SK-N-MC (cell line): Measurements from ENCODE around the gene CD38.

Experiments
- EZH2 ChIP-seq: fragments of 200-600 bp; sonication (generic); IDR thresholded peaks from one replicate; pipeline ENCODE4 v1.6.1; 2017; ENCODE audit warnings: antibody characterized with exemption
- POLR2AphosphoS5 ChIP-seq: IDR thresholded peaks from 2 replicates; pipeline ENCODE4 v1.6.1; 2012; ENCODE audit warnings: mild to moderate bottlenecking, low read depth, low read length, borderline replicate concordance

GRCh38 chr4:15901007-15901406 is 122.9 kb downstream of the CD38 start:
- TF ChIP-seq EZH2 (no peak), POLR2AphosphoS5 (no peak)
